ENCODE data around the gene FARSB.
"Not testable (repeated sequence)": the region's sequence is repeated elsewhere in the genome, so short reads cannot be mapped to it uniquely, and the experiment has no call there.

Gene FARSB

GRCh38 chr2:222655787-222656525, at the start of gene FARSB:
Gene FARSB (minus strand): TSS chr2:222656092. CDS start chr2:222656073, 19 bp downstream.
- DNase-seq (ENCODE audit: low read depth): peak; percentile 89

- no peak for DNase-seq (ENCODE audit: low read depth)
Measured at GRCh38 chr2:222703886-222704285, 48.0 kb upstream of the FARSB start.

GRCh38 chr2:222703091-222703490, 47.2 kb upstream of the FARSB start:
- no peak for DNase-seq (ENCODE audit: low read depth)

GRCh38 chr2:222701721-222702131, 45.8 kb upstream of the FARSB start:
- DNase-seq (ENCODE audit: low read depth): no peak

- no peak for DNase-seq (ENCODE audit: low read depth)
Measured at GRCh38 chr2:222701233-222701632, 45.3 kb upstream of the FARSB start.

- DNase-seq (ENCODE audit: low read depth): no peak
Measured at GRCh38 chr2:222698276-222698675, 42.4 kb upstream of the FARSB start.

- no peak for DNase-seq (ENCODE audit: low read depth)
Measured at GRCh38 chr2:222693837-222694236, 37.9 kb upstream of the FARSB start.

GRCh38 chr2:222693413-222693812, 37.5 kb upstream of the FARSB start:
- not testable (repeated sequence) for DNase-seq (ENCODE audit: low read depth)

GRCh38 chr2:222690564-222691200, 34.8 kb upstream of the FARSB start:
- no peak for DNase-seq (ENCODE audit: low read depth)

GRCh38 chr2:222689322-222689721, 33.4 kb upstream of the FARSB start:
- no peak for DNase-seq (ENCODE audit: low read depth)

- no peak for DNase-seq (ENCODE audit: low read depth)
Measured at GRCh38 chr2:222688917-222689316, 33.0 kb upstream of the FARSB start.

- no peak for DNase-seq (ENCODE audit: low read depth)
Measured at GRCh38 chr2:222686086-222686750, 30.3 kb upstream of the FARSB start.

- no peak for DNase-seq (ENCODE audit: low read depth)
Measured at GRCh38 chr2:222683805-222684204, 27.9 kb upstream of the FARSB start.

GRCh38 chr2:222677981-222678380, 22.1 kb upstream of the FARSB start:
- no peak for DNase-seq (ENCODE audit: low read depth)

GRCh38 chr2:222673883-222674282, 18.0 kb upstream of the FARSB start:
- no peak for DNase-seq (ENCODE audit: low read depth)

- no peak for DNase-seq (ENCODE audit: low read depth)
Measured at GRCh38 chr2:222673273-222673672, 17.4 kb upstream of the FARSB start.

- no peak for DNase-seq (ENCODE audit: low read depth)
Measured at GRCh38 chr2:222672068-222672401, 16.1 kb upstream of the FARSB start.

- no peak for DNase-seq (ENCODE audit: low read depth)
Measured at GRCh38 chr2:222671259-222672067, 15.6 kb upstream of the FARSB start, which contains the start of gene MOGAT1. Gene MOGAT1 (plus strand): TSS chr2:222671658. CDS start chr2:222671786, 128 bp downstream.

- no peak for DNase-seq (ENCODE audit: low read depth)
Measured at GRCh38 chr2:222670191-222671038, 14.5 kb upstream of the FARSB start.

GRCh38 chr2:222669353-222669752, 13.5 kb upstream of the FARSB start:
- DNase-seq (ENCODE audit: low read depth): no peak

GRCh38 chr2:222668494-222669154, 12.7 kb upstream of the FARSB start:
- no peak for DNase-seq (ENCODE audit: low read depth)
